HG03457 (cell line): Measurements from ENCODE around the gene AADACL2.

Experiments used
- ATAC-seq: cut with Tn5 transposase; IDR thresholded peaks from one replicate; pipeline ENCODE4 v1.9.1; 2021; ENCODE audit warnings: moderate number of reproducible peaks; ENCODE audit not compliant: unreplicated experiment

The AADACL2 gene, protein sequence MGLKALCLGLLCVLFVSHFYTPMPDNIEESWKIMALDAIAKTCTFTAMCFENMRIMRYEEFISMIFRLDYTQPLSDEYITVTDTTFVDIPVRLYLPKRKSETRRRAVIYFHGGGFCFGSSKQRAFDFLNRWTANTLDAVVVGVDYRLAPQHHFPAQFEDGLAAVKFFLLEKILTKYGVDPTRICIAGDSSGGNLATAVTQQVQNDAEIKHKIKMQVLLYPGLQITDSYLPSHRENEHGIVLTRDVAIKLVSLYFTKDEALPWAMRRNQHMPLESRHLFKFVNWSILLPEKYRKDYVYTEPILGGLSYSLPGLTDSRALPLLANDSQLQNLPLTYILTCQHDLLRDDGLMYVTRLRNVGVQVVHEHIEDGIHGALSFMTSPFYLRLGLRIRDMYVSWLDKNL

DNA sequence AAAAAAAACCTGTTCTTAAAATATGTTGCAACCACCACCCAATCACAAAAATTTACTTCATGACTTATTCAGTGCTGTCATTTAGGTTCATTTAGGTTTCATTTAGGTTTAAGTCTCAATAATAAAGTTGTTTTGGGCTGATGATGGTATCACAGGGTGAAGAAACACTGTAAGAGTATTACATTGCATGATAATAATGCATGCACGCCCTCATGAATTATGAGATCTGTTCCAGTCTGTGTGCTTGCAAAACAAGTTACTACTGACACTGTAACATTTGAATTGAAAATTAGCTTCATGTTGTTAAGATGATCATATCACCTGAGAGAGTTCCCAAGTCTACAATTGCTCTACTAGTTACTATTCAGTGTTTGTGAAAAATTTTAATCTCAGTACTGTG, at the start of gene AADACL2:
AADACL2 (plus strand) TSS at position 315 of the 400 bp plus-strand sequence. CDS start 109 bp downstream, outside the sequence.
- no peak for ATAC-seq

DNA sequence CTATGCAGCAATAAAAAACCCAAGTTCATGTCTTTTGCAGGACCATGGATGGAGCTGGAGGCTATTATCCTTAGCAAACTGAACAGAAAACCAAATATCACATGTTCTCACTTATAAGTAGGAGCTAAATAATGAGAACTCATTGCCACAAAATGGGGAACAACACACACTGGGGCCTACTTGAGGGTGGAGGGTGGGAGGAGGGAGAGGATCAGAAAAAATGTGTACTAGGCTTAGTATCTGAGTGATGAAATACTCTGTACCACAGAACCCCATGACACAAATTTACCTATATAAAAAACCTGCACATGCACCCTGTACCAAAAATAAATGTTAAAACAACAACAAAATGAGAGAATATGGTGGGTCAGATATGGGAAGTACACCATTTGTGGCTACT, 49.6 kb upstream of the AADACL2 start:
- no peak for ATAC-seq

DNA sequence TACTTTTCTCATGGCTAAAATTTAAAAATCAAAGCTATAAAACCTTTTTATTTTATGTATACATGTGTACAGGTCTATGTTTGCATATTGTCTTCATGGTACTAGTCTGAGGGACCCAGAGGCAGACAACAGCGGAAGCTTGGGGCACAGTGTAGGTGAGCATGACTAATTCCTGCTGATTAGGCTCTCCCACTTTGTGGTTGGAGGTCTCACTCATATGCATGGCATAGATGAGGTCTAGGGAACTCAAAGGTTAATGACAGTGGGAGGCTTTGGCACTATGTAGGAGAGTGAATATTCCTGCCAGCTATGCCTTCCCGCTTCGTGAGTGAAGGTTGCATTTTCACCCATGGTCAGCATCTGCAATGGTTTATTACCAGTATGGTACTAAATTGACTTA, 47.5 kb upstream of the AADACL2 start:
- ATAC-seq: no peak

DNA sequence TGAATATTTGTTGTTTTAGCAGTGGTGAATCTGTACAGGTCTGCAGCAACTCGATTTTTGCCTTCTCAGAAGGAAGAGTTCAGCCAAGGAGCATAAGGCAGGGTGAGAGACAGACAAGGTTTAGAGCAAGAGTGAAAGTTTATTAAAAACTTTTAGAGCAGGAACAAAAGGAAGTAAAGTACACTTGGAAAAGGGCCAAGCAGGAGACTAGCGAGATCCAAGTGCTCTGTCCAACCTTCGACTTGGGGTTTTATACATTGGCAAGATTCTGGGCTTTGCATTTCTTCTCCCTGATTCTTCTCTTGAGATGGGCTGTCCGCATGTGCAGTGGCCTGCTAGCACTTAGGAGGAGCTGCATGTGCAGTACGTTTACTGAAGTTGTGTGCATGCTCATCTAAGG, 46.7 kb upstream of the AADACL2 start:
- ATAC-seq: no peak

DNA sequence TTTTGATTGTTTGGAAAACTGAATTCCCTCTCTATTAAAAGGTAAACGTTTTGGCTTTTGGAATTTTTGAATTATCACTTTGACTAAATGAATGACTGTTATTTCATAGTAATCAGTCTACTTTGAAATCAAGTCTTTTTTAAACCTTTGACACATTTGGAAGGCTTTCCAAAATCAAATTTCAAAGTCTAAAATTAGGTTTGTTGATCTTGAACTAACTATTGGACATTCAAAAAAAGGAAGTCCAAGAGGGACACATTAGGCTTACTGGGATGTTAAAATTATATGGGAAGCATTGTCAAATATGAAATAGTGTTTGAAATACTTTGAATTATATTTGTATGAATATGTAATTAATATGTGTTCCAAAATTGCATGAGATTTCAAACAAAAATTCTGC, 45.2 kb upstream of the AADACL2 start:
- ATAC-seq: no peak

DNA sequence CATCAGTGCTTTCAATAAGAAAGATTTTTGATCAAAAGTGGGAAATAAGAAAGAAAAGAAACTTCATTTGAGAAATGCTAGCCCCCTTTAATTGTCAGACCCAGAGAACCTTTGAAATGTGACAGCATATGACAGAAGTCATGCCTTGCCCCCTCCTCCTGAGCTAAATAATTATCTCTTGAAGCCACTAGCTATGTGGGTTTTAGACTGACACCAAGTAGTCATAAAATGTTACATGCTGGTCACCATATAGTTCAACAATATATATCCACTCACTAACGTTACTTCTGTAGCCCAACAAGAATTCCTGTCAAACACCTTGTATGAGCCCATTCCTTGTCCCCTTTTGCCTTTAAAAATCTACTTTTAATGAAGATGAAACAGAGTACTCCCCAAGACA, 43.1 kb upstream of the AADACL2 start:
- ATAC-seq: no peak

DNA sequence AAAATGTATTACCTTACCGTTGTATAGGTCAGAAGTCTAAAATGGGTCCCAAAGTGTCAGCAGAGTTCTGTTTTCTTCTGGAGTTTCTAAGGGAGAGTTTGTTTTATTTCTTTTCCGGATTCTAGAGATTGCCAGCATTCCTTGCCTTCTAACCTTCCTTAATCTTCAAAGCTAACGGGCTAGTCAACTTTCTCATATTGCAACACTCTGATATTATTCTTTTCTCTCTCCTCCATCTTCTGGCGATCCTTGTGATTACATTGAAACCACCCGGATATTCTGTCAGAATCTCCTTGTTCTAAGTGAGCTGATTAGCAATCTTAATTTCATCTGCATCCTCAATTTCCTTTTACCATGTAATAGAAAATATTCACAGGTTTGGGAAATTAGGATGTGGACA, 36.2 kb upstream of the AADACL2 start:
- no peak for ATAC-seq

DNA sequence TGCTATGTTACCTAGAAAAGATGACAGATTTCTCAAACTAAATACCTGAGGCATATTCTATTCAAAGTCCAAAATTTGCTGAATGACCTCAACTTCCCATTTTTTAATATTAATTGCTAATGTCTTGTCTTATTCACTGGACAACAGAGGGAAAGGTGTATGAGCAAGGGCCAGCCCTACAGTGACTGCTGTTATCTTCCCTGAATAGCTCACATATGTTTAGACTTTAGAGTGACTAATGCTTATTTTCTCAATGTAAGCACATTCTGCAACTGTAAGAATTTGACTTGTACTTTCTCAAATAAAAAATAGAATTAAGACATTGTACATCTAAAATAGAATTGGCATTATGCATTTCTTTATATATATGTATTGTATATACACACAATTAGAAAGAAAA, 26.5 kb upstream of the AADACL2 start:
- ATAC-seq: no peak

DNA sequence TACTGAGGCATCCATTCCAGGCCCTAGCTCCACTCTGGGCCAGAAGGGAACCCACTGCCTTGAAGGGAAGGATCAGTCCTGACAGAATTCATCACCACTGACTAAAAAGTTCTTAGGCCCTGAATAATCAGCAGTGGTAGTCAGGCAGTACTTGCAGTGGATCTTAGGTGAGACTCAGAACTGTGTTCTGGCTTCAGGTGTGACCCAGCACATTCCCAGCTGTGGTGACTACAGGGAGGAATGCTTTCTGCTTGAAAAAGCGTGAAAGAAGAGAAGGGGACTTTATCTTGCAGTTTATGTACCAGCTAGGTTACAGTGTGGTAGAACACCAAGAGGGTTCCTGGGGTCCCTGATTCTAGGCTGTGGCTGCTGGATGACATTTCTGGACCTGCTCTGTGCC, 24.9 kb upstream of the AADACL2 start:
- ATAC-seq: no peak

DNA sequence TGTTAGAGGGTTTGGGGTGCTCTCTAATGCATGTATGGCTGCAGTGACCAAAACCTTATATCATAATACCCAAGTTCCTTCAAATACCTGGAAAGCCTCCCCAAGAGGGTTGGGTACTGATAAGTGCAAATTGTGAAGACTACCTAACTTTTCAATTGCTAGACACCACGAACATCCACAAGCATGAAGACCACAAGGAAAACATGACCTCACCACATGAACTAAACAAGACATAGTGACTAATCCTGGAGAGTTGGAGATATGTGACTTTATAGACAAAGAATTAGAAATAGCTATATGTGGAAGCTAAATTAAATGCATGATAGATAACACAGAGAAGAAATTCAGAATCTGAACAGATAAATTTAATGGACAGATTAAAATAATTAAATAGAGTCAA, 23.9 kb upstream of the AADACL2 start:
- no peak for ATAC-seq

DNA sequence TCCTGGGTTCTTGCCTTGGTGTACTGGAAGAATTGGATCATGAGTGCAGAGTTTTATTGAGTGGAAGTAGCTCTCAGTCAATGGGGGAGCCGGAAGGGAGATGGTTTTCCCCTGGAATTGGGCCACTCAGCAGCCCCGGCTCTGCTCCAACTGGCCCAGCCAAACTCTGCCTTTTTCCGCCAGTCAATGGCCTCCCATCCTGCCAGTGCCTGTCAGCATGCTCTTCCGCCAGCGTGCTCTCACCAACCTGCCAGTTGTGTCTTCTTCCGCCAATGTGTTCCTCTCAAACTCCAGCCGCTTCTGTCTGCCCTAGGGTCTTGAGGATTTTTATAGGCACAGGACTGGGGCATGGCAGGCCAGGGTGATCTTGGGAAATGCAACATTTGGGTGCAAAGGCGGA, 12.4 kb upstream of the AADACL2 start:
- ATAC-seq: no peak

DNA sequence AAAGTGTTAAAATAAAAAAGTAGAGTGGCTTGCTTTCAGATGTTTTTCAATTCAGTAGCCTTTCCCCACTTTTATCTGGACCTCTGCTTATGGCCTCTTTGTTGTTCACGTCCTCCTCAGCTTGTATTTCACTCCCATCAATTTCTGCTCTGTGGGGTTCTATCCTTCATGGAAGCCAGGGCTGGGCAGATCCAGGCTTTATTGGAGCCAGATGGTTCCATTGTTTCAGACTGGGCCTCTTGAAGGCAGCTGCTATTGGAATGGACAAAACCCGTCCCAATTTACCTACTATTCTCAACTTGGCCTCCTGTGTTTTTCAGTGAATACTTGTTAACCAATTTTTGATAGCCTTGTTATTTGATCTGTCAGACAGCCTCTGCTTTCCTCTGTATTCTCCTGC, 10.9 kb upstream of the AADACL2 start:
- no peak for ATAC-seq

DNA sequence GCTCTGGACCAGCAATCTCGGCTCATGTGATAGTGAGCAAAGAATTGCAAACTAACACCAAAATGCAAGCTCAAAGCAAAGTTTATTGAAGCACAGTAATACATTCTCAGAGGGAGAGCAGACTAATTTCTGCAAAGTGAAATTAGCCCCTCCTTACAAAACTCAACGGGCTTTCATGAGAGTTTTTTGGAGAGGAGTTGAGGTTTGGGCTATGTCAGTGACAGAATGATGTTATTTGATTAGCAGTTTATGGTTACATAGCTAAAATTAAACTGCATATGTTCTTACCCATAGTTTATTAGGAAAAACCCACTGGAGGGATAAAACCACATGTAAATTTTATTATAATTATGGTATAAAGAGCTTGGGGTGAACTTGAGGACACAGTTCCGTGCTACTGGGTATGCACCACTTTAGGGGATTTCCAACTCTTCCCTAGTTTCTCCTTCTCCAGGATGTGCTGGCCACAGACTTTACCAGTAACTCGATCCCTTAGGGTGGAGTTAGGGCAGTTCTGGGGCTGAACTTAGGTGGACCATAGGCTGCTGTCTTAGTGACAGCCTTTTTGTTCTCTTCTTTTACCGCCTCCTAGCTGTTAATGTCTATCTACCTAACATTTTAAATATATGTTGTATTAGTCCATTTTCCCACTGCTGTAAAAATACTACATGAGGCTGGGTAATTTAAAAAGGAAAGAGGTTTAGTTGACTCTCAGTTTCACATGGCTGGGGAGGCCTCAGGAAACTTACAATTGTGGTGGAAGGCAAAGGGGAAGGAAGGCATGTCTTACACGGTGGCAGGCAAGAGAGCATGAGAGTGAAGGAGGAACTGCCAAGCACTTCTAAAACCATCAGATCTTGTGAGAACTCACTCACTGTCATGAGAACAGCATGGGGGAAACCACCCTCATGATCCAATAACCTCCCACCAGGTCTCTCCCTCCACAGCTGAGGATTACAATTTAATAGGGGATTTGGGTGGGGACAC, 8.9 kb upstream of the AADACL2 start:
- ATAC-seq: no peak

DNA sequence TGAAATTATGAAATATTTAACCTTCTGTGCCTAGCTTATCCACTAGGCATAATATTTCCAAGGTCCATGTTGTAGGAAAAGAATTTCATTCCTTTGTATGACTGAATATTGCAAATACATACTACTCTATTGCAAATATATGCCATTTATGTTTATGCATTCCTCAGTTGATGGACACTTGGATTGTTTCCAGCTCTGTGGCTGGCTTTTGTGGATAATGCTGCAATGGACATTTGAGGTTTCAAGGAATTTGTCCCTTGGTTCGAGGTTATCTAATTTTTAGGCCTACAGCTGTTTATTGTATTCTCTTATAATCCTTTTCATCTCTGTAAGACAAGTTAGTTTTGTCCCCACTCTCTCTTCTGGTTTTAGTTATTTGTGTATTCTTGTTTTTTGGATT, 7.7 kb upstream of the AADACL2 start:
- ATAC-seq: no peak

DNA sequence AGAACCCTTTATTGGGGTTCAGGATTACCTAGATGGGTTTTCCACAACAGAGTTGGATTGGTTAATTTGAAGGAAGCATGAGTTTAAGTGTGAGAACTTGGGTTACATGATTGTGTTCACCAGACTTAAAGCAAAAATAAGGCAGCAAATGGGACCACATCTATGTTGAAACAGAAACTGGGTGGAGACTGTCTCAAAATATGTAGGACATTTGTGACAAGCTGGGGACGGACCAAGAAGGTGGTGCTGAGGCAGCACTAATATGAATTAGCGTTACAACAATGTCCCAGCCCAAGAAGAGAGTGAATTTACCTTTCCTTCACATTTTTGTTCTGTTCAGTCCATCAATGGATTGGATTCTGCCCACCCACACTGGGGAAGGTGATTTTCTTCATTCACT, 866 bp upstream of the AADACL2 start:
- ATAC-seq: no peak

DNA sequence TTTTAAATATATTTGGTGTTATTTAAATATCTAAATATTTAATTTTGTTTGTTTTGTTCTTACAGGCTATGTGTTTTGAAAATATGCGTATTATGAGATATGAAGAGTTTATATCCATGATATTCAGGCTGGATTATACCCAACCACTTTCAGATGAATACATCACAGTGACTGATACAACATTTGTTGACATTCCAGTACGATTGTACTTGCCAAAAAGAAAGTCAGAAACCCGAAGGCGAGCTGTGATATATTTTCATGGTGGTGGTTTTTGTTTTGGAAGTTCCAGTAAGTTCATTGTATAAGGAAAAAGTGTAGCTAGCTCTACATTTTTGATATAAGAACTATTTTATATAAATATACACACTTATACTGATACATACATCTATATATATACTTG, 6.9 kb downstream of the AADACL2 start:
- ATAC-seq: no peak

DNA sequence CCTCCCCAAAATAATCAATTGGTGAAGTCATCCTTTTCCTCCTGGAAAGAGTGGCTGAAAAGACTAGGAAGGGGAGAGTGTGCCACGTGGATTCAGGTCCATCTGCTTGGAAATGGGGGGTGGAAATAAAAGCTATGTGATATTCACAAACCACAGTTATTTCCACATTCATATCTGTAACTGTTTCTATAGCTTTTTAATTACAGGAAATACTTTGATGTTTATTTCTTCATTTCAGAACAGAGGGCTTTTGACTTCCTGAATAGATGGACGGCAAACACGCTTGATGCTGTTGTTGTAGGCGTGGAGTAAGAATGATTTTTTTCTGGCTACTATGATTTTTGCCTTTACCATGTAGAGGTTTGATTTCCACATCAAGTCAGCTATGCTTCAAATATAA, 10.1 kb downstream of the AADACL2 start:
- no peak for ATAC-seq

DNA sequence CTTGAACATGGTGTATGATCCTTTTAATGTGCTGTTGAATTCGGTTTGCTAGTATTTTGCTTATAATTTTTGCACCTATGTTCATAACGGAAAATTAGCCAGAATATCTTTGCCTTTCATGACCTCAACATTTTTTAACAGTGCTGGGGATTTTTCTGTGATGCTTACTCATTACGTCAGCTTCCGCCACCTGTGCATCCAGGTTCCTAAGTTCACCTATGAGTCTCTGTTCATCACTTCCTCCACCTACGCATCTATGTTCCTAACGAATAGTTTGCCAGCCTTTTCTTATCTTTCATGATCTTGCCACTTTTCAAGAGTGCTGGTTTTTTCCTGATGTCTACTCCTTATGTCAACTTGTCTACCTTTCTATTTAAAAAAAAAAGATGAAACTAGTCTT, 16.5 kb downstream of the AADACL2 start:
- ATAC-seq: no peak

DNA sequence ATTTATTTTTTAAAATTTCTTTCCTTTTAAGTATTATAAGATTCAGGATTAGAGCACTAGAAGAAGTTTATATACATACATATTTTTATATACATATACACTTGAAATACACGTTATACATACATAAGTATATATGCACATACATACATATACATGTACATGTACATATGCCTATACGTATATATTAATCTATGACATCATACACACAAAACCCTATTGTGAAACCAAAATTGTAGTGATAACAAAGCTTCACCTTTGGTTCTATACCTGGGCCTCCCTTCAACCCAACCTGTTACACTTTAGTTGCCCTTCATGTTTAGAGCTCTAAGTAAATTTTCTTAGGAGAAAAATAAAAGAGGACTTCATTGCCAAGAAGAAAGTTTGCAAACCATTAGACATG, 17.0 kb downstream of the AADACL2 start:
- no peak for ATAC-seq

DNA sequence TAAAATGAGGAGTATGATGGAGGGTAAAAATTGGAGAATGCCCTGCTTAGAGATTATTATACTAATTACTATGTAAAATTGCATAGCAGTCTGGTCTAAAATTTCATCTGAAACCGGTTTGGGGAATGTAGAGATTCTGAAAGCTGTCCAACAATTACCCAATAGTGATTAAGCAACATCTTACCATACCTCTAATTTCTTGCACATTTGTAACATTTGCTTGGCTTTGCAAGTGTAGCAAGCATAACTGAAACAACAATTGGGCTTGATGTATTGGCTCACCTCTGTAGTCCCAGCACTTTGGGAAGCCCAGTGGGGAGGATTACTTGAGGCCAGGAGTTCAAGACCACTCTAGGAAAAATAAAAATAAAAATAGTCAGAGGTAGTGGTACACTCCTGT, 17.4 kb downstream of the AADACL2 start:
- ATAC-seq: no peak

DNA sequence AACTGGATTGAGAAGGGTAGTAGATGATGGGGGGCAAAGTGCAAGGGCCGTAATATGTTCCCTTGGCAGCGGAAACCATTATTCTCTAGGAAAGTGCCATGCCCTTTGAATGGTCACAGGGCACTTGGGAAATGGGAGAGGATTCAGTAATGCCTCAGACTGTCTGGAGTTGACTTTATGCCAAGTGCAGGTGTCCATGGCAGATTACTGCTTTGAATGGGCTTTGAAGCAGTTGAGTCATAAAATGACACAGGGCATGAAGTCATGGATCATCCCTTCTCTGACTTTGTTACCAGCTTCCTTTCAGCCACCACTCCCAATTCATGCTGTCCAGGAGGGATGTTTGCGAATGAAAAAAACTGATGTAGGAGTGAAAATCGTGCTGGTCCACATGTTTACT, 20.1 kb downstream of the AADACL2 start:
- ATAC-seq: no peak

DNA sequence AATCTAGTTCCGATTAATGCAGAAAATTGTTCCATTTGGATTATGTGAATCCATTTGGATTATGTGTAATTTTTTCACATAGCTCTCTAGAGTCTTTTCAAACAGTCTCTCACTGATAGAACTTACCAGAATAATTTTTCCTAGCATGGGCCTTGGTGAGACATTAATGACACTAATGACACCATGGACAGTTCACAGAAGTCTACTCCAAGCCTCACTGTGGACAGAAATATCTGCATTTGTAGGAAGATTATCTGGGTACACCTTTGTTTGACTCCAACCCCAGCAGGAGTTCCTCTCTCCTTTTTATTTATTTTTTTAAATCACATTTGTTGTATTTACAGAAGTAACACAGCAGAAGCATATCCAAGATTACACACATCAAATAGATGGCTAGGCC, 27.9 kb downstream of the AADACL2 start:
- ATAC-seq: no peak
